HCT116 (cell line): ENCODE data around the gene PLXNB3. TPM values are rescaled to one million over a fixed set of nuclear protein-coding genes. Genes with fewer than 3 reads are reported as not detected.

Experiments
- ATAC-seq: fragments of 200-7000 bp; cut with Tn5 transposase; 2 replicates; pipeline ENCODE4 v1.9.1; 2020; ENCODE audit warnings: mild to moderate bottlenecking, moderate library complexity
- BruUV-seq: library from RNA; stranded (reverse); fragments of 400-500 nt; replicated peaks from 2 replicates; lab custom pipeline; 2021; lab: Mats Ljungman, UMichigan
- CTCF ChIA-PET: fragments of 300-600 bp; sonication (Branson Sonifier 250); formaldehyde crosslinking; loops from one replicate; lab custom pipeline; 2021; ENCODE audit warnings: antibody characterized with exemption; lab: Charles Lee
- POLR2A ChIA-PET: fragments of 300-600, 350-600 bp; sonication (Branson Sonifier 250); formaldehyde crosslinking; loops from one replicate; lab custom pipeline; 2021; ENCODE audit warnings: antibody characterized with exemption; lab: Charles Lee
- RAD21 ChIA-PET, 2 experiments: fragments of 300-600 bp; sonication (Branson Sonifier 250); formaldehyde crosslinking; loops; one replicate each; lab custom pipeline; 2023; ENCODE audit warnings: low total read pairs in 2 of 2; ENCODE audit not compliant: uncharacterized antibody in 2 of 2, unreplicated experiment in 2 of 2, low non-redundant PET in 1 of 2; lab: Charles Lee
- DNase-seq: peaks from one replicate; pipeline ENCODE4 v3.0.0-alpha.2; 2010; ENCODE audit warnings: low read depth, low spot score
- H2AFZ ChIP-seq: fragments of 200-600 bp; shearing (Covaris generic), sonication (generic); 2 replicates; pipeline ENCODE4 v1.6.1; 2017; ENCODE audit warnings: low read depth, mixed run types, mixed read lengths, antibody characterized with exemption, low read length; ENCODE audit not compliant: poor library complexity, severe bottlenecking
- H3K27ac ChIP-seq: 2 replicates; pipeline ENCODE4 v1.5.1; 2012; ENCODE audit warnings: low read depth, low read length
- H3K27me3 ChIP-seq: fragments of 200-600 bp; sonication (generic); 2 replicates; pipeline ENCODE4 v1.6.1; 2016; ENCODE audit warnings: mixed run types, low read length, mixed read lengths; ENCODE audit not compliant: insufficient read depth
- H3K36me3 ChIP-seq, 2 experiments: fragments of 200-500 bp in 1 of 2; fragments of 200-600 bp in 1 of 2; sonication (Bioruptor generic) in 1 of 2; sonication (generic) in 1 of 2; 2 replicates each; pipeline versions ENCODE4 v1.5.1 to v1.6.1; 2014 to 2016; ENCODE audit warnings: low read length in 2 of 2, inconsistent platforms in 1 of 2, mixed read lengths in 1 of 2, mixed run types in 1 of 2; ENCODE audit not compliant: insufficient read depth in 2 of 2, control insufficient read depth in 1 of 2
- H3K4me1 ChIP-seq, 2 experiments: fragments of 200-600 bp in 1 of 2; sonication (generic) in 1 of 2; 2 replicates each; pipeline versions ENCODE4 v1.5.1 to v1.6.1; 2012 to 2017; ENCODE audit warnings: low read length in 2 of 2, inconsistent platforms in 1 of 2, mild to moderate bottlenecking in 1 of 2, mixed read lengths in 1 of 2, mixed run types in 1 of 2, moderate library complexity in 1 of 2; ENCODE audit not compliant: insufficient read depth in 2 of 2, control insufficient read depth in 1 of 2
- H3K4me2 ChIP-seq: fragments of 200-600 bp; sonication (generic); 2 replicates; pipeline ENCODE4 v1.6.1; 2017; ENCODE audit warnings: mixed run types, low read length, mixed read lengths
- H3K4me3 ChIP-seq, 2 experiments: fragments of 200-600 bp in 1 of 2; sonication (generic) in 1 of 2; replicated peaks in 1 of 2; 2 replicates each; pipeline ENCODE4 v1.5.1; 2011 to 2016; ENCODE audit warnings: low read length in 2 of 2, control low read depth in 1 of 2, low read depth in 1 of 2, mild to moderate bottlenecking in 1 of 2, mixed read lengths in 1 of 2, mixed run types in 1 of 2
- H3K79me2 ChIP-seq: fragments of 200-600 bp; sonication (generic); 2 replicates; pipeline ENCODE4 v1.6.1; 2017; ENCODE audit warnings: mild to moderate bottlenecking, mixed run types, low read length, moderate library complexity, mixed read lengths; ENCODE audit not compliant: insufficient read depth
- H3K9ac ChIP-seq: fragments of 200-600 bp; sonication (generic); 2 replicates; pipeline ENCODE4 v1.6.1; 2016; ENCODE audit warnings: low read length, mixed read lengths
- H3K9me2 ChIP-seq: fragments of 200-600 bp; sonication (generic), shearing (Covaris generic); 2 replicates; pipeline ENCODE4 v1.6.1; 2017; ENCODE audit warnings: mixed run types, mild to moderate bottlenecking, moderate library complexity; ENCODE audit not compliant: insufficient read depth
- H3K9me3 ChIP-seq, 2 experiments: fragments of 200-500 bp in 1 of 2; fragments of 200-600 bp in 1 of 2; sonication (Bioruptor generic) in 1 of 2; sonication (generic) in 1 of 2; 2 replicates each; pipeline ENCODE4 v1.6.1; 2014 to 2017; ENCODE audit warnings: low read length in 2 of 2, mixed read lengths in 2 of 2, inconsistent platforms in 1 of 2, low read depth in 1 of 2, mild to moderate bottlenecking in 1 of 2, mixed run types in 1 of 2, moderate library complexity in 1 of 2; ENCODE audit not compliant: control insufficient read depth in 1 of 2, insufficient read depth in 1 of 2
- H4K20me1 ChIP-seq: fragments of 200-600 bp; sonication (generic), shearing (Covaris generic); 2 replicates; pipeline ENCODE4 v1.6.1; 2017; ENCODE audit warnings: mixed run types, mild to moderate bottlenecking, moderate library complexity; ENCODE audit not compliant: insufficient read depth
- ATF3 ChIP-seq: IDR thresholded peaks from 2 replicates; pipeline ENCODE4 v1.6.1; 2012
- CBX3 ChIP-seq: IDR thresholded peaks from 2 replicates; pipeline ENCODE4 v1.6.1; 2012; ENCODE audit warnings: low read depth
- CTCF ChIP-seq, 3 experiments: fragments of 200-600 bp in 1 of 3; sonication (generic) in 1 of 3; IDR thresholded peaks in 2 of 3; conservative IDR thresholded peaks in 1 of 3; 2 replicates each; pipeline ENCODE4 v1.5.1; 2012 to 2017; ENCODE audit warnings: low read depth in 2 of 3, low read length in 2 of 3, antibody characterized with exemption in 1 of 3, borderline replicate concordance in 1 of 3, control low read depth in 1 of 3, mild to moderate bottlenecking in 1 of 3, mixed read lengths in 1 of 3, mixed run types in 1 of 3, moderate library complexity in 1 of 3; ENCODE audit not compliant: insufficient read depth in 1 of 3
- EGR1 ChIP-seq: IDR thresholded peaks from 2 replicates; pipeline ENCODE4 v1.6.1; 2012; ENCODE audit warnings: low read depth
- ELF1 ChIP-seq: IDR thresholded peaks from 2 replicates; pipeline ENCODE4 v1.6.1; 2012; ENCODE audit warnings: low read depth, borderline replicate concordance
- EZH2 ChIP-seq: fragments of 200-600 bp; sonication (generic); IDR thresholded peaks from 2 replicates; pipeline ENCODE4 v1.6.1; 2017; ENCODE audit warnings: antibody characterized with exemption, mixed run types
- EZH2phosphoT487 ChIP-seq: fragments of 200-600 bp; IDR thresholded peaks from 2 replicates; pipeline ENCODE4 v1.6.1; 2018; ENCODE audit warnings: antibody characterized with exemption, borderline replicate concordance
- POLR2AphosphoS5 ChIP-seq: IDR thresholded peaks from 2 replicates; pipeline ENCODE4 v1.6.1; 2011; ENCODE audit warnings: mild to moderate bottlenecking, low read depth, low read length, moderate library complexity
- SIN3A ChIP-seq: IDR thresholded peaks from 2 replicates; pipeline ENCODE4 v1.6.1; 2012; ENCODE audit warnings: low read depth
- SP1 ChIP-seq: IDR thresholded peaks from 2 replicates; pipeline ENCODE4 v1.6.1; 2012; ENCODE audit warnings: low read depth
- TCF7L2 ChIP-seq: IDR thresholded peaks from 2 replicates; pipeline ENCODE4 v1.7.0; 2011; ENCODE audit warnings: borderline replicate concordance, inconsistent platforms; ENCODE audit not compliant: insufficient read depth, insufficient read length; ENCODE audit errors: extremely low read depth
- YY1 ChIP-seq: IDR thresholded peaks from 2 replicates; pipeline ENCODE4 v1.6.1; 2011; ENCODE audit warnings: low read length, low read depth, moderate library complexity, mild to moderate bottlenecking; ENCODE audit not compliant: insufficient replicate concordance; ENCODE audit errors: extremely low read depth
- ZNF274 ChIP-seq: fragments of 200-500 bp; sonication (Bioruptor generic); IDR thresholded peaks from 2 replicates; pipeline ENCODE4 v1.6.1; 2014; ENCODE audit warnings: mild to moderate bottlenecking, low read depth, low read length, inconsistent platforms
- intact Hi-C: fragments of 100-400 bp; cut with micrococcal nuclease; formaldehyde crosslinking; loops from 2 replicates; pipeline ENCODE4 v1.10.0; 2022
- total RNA-seq: library from RNA; stranded (reverse); gene quantifications from one replicate; pipeline ENCODE4 v1.2.1, GENCODE V29; 2021; ENCODE audit not compliant: unreplicated experiment
- TF ChIP-seq, protein P1 (sequence below): IDR thresholded peaks from 2 replicates; pipeline ENCODE4 v1.6.1; 2011; ENCODE audit warnings: mild to moderate bottlenecking, low read length, moderate library complexity; ENCODE audit not compliant: insufficient replicate concordance; ENCODE audit errors: extremely low read depth
- TF ChIP-seq, protein P2 (sequence below): IDR thresholded peaks from 2 replicates; pipeline ENCODE4 v1.6.1; 2012

PLXNB3 gene
- total RNA-seq, 1 experiment from 2014 or later = 4.8 TPM

- Histone ChIP-seq H3K79me2 (no peaks in the 10 kb centered on the region), H2AFZ (no peak overlapping the region), H4K20me1 (no peaks in the 10 kb centered on the region)
- no TSS peak for BruUV-seq
- RAD21 ChIA-PET = no interaction called here
- no peak for TF ChIP-seq CBX3
- TF ChIP-seq ELF1 = no peak
- no peak for TF ChIP-seq CTCF (IDR thresholded peaks at IDR 0.05 in 2 of 3, conservative IDR thresholded peaks at IDR 0.05 in 1 of 3; ENCODE audit: borderline replicate concordance in 1 of 3, insufficient read depth in 1 of 3, low read depth in 2 of 3, low read length in 2 of 3)
- no peak for TF ChIP-seq ZNF274
- TF ChIP-seq EZH2 = no peak
- TF ChIP-seq POLR2AphosphoS5 = no peak
- TF ChIP-seq SIN3A = no peak
- TF ChIP-seq YY1 = no peak
- TF ChIP-seq, protein P1, sequence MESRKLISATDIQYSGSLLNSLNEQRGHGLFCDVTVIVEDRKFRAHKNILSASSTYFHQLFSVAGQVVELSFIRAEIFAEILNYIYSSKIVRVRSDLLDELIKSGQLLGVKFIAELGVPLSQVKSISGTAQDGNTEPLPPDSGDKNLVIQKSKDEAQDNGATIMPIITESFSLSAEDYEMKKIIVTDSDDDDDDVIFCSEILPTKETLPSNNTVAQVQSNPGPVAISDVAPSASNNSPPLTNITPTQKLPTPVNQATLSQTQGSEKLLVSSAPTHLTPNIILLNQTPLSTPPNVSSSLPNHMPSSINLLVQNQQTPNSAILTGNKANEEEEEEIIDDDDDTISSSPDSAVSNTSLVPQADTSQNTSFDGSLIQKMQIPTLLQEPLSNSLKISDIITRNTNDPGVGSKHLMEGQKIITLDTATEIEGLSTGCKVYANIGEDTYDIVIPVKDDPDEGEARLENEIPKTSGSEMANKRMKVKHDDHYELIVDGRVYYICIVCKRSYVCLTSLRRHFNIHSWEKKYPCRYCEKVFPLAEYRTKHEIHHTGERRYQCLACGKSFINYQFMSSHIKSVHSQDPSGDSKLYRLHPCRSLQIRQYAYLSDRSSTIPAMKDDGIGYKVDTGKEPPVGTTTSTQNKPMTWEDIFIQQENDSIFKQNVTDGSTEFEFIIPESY = no peak
- TF ChIP-seq, protein P2, sequence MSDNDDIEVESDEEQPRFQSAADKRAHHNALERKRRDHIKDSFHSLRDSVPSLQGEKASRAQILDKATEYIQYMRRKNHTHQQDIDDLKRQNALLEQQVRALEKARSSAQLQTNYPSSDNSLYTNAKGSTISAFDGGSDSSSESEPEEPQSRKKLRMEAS = no peak
- TF ChIP-seq ATF3 = no peak
- no peak for TF ChIP-seq EZH2phosphoT487
- no peak for TF ChIP-seq SP1
- TF ChIP-seq TCF7L2 = no peak
- no peak for TF ChIP-seq EGR1
- TF ChIP-seq, all 23 proteins: peak for 0
- Histone ChIP-seq H3K9ac (no peak overlapping the region), H3K27ac (no peak overlapping the region), H3K9me3 (no peaks in the 10 kb centered on the region), H3K36me3 (no peaks in the 10 kb centered on the region), H3K27me3 (no peaks in the 10 kb centered on the region), H3K4me2 (no peak overlapping the region), H3K4me1 (peaks cover 0 to under 1% of the 10 kb centered on the region in 2 experiments; a peak in 1 of 4 replicates), H3K9me2 (no peaks in the 10 kb centered on the region), H3K4me3 (no peak overlapping the region)
- ChIA-PET POLR2A (no interaction called here), CTCF (no interaction called here)
- no peak for DNase-seq
- intact Hi-C loops = no loop called here
- ATAC-seq = no peak
These were observed 7.6 kb downstream of the PLXNB3 start for GRCh38 chrX:153771415-153772315.
